GM19351 (cell line): Measurements from ENCODE around the gene KIAA1671.

Experiments
- ATAC-seq: cut with Tn5 transposase; IDR thresholded peaks from one replicate; pipeline ENCODE4 v1.9.1; 2021; ENCODE audit warnings: mild to moderate bottlenecking, moderate library complexity; ENCODE audit not compliant: unreplicated experiment

KIAA1671 gene

GRCh38 chr22:24950272-24950902 is 2.1 kb upstream of the KIAA1671 start:
- no peak for ATAC-seq

DNA sequence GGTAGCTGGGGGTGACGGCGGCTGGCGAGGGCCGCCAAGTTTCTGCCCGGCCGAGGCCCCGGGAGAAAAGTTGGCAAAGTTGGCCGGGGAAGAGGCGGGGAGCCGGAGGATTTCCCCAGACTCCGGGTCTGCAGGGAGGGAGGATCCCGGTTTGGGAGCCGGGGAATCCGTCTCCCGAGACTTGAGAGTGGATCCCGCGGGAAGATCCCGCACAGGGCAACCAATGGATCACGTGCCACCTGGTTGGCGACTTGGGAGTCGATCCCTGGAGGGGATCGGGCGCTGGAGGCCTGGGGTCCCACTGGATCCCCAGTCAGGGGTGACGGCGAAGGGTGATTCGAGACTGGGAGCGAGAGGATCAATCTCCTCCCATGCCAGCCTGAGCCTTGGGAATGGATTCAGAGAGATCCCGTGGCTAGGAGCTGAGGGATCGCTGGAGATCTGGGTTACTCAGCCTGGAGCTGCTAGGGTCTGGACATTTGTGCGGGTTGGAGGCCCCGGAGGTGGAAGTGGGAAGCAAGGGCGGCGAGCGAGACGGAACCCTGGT is 394 bp downstream of the KIAA1671 start:
- no peak for ATAC-seq

DNA sequence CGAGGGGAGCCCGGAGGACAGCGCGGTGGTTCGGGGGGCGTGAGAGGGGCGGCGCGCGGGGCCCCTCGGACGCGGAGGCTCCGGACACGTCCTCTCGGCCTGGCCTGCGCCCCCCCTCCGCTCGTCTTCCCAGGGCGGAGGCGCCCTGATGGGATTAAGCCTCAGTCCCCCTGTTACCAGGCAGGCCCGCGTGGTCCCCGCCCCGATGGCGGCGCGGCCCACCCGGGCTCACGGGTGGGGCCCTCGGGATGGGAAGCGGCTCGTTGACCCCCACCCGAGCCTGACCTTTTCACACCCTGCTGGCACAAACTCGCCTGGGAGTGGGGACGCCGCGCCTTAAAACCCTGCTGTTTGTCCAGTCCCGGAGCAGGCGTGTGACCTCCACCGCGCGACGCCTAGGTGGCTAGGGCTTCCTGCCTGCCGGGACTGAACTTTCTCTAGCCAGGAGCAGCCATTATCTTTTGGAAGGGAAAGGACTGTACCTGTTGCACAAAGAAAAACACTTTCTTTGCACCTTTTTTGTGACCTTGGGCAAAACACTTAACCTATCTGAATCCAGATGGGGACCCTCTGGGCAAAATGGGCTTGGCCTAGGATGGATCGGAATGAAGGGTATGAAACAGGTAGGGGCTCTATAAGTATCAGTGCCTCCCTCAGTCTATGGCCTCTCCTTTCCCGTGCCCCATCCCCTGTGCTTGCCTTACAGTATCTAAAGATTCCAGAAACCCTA is 1.0 kb downstream of the KIAA1671 start:
- ATAC-seq = no peak

- ATAC-seq = no peak
These were observed 1.6 kb downstream of the KIAA1671 start for GRCh38 chr22:24954114-24954463.

GRCh38 chr22:24954856-24955255 is 2.3 kb downstream of the KIAA1671 start:
- no peak for ATAC-seq

- no peak for ATAC-seq
These were observed 4.5 kb downstream of the KIAA1671 start for GRCh38 chr22:24957043-24957442.

DNA sequence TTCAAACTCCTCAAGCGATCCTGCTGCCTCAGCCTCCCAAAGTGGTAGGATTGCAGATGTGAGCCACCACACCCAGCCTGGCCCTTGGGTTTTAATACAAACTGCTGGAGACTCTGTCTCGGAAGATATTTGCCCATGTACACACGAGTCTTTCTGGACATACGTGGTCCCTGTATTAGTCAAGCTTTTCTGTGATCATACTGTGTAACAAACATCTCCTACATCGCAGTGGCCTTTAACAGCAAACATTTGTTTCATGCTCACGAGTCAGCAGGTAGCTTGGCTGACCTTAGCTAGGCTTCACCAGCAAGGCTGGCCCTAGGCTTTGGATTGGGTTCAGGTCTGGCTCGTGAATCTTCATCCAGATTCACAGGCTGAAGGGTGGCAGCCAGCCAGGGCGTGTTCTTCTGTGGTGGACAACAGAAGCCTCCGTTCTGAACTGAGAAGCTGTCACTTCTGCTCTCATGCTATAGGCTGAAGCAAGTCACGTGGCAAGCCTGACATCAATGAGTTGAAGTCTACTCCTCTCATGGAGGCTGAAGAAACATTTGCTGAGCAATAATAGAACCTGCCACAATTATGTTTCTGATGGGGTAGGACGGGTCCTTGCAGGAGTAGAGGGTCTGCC is 8.8 kb downstream of the KIAA1671 start:
- ATAC-seq = no peak

DNA sequence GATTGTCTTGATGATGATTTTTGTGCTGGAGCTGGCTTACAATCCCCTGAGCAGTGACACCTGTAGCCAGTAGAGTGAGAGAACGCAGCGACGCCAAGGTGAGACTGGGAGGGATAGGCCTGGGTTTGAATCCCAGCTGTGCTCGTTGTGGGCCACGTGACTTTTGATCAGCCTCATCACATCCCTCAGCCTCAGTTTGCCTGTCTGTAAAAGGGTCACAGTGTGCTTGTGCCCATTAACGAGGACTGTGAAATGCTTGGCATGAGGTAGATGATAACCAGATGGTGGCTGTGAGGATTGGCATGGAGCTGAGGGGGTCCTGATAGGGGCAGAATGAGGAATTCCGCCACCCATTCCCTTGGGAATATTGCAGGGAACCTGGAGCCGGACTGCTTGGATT is 9.6 kb downstream of the KIAA1671 start:
- no peak for ATAC-seq

GRCh38 chr22:24962835-24963234 is 10.3 kb downstream of the KIAA1671 start:
- no peak for ATAC-seq

DNA sequence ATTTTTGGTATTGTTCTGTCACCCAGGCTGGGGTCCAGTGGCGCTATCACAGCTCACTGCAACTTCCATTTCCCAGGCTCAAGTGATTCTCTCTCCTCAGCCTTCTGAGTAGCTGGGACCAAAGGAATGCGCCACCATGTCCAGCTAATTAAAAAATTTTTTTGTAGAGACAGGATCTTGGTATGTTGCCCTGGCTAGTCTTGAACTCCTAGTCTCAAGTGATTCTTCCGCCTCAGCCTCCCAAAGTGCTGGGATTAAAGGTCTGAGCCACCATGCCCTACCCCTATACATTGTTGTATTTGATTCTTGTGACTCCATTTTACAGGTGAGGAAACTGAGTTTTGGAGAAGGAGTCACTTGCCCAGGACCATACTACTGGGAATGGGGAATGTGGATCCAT is 11.9 kb downstream of the KIAA1671 start:
- ATAC-seq = no peak

GRCh38 chr22:24965822-24966626 is 13.5 kb downstream of the KIAA1671 start:
- no peak for ATAC-seq

DNA sequence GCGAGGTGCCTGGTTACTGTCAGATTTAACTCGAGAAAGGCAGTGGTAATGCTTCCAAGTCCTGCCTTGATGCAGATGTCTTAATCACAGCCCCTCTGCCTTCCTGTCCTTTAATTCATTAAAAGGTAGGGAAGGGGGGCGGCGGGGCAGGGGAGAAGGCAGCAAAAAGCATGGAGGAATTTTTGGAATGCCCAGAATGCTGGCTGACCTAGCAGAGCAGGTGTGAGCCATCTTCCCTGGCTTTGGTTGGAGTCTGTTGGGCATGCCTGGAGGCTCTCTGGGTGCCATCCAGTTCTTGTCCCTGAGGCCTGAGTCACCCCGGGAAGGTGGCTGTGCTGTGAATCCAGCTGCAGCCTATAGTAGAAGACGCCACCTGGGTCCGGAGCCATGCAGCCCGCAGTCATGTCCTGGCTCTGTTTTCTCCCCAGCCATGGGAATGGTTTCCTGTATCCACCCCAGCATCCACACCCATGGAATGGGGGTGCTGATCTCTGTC is 15.6 kb downstream of the KIAA1671 start:
- no peak for ATAC-seq

- no peak for ATAC-seq
These were observed 17.2 kb downstream of the KIAA1671 start for GRCh38 chr22:24969560-24970301.

- no peak for ATAC-seq
These were observed 19.9 kb downstream of the KIAA1671 start for GRCh38 chr22:24972369-24972768.

GRCh38 chr22:24973872-24974271 is 21.4 kb downstream of the KIAA1671 start:
- no peak for ATAC-seq

- no peak for ATAC-seq
These were observed 22.7 kb downstream of the KIAA1671 start for GRCh38 chr22:24975125-24975640.

- no peak for ATAC-seq
These were observed 23.4 kb downstream of the KIAA1671 start for GRCh38 chr22:24975813-24976341.

DNA sequence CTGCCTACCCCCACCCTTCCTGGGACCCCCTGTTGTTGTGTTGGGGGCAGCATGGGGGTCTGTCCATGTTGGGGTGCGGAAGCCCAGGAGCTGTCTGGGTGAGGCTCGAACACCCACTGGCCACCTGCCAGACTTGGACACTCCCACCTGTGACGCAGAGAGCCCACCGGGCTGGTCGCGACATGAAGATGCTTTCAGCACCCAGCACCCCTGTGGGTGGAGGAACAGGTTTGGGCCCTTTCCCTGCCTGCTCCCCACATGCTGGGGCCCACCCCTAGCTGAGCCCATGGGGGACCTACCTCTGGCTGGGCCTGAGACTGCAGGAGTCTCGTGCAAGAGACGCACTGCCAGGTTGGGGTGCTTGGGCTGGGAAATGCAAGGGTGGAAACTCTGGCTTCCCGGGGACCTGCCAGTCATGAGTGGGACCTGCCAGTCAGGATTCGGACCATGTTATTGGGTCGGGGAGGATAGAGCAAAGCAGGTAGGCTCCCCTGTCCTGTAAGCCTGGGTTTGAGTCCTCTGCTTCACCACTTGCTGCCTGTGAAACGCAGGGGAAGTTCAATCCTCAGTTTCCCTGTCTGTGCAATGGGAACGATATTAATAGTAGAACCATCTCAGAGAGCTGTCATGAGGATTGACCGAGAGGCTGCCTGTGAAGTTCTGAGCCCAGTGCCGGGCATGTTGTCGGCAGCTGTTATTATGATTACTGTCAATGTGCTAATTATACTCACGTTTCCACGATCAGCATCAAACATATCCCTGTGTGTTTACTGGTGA is 24.1 kb downstream of the KIAA1671 start:
- no peak for ATAC-seq
